Measurements from ENCODE around the gene ZMIZ2. TPM values are rescaled to one million over a fixed set of nuclear protein-coding genes. Genes with fewer than 3 reads are reported as not detected.
"Not testable (repeated sequence)": the region's sequence is repeated elsewhere in the genome, so short reads cannot be mapped to it uniquely, and the experiment has no call there.

The ZMIZ2 gene
- total RNA-seq, 2 donors from 2014 or later, result 23.4 to 38.9 TPM

- no peak for TF ChIP-seq CTCF (IDR thresholded peaks at IDR 0.05)
- Histone ChIP-seq H3K27ac (no peak overlapping the region), H3K27me3 (replicated peaks; ENCODE audit: insufficient read depth) (no peaks in the 10 kb centered on the region), H3K36me3 (no peaks in the 10 kb centered on the region), H3K4me1 (ENCODE audit: control insufficient read depth in 1 of 2, low read depth in 2 of 2) (peaks cover under 1 to 1% of the 10 kb centered on the region in 2 donors), H3K4me3 (no peak overlapping the region), H3K9me3 (no peaks in the 10 kb centered on the region)
- ATAC-seq (ENCODE audit: insufficient number of reproducible peaks, low FRiP score, low read depth) (no peak), DNase-seq (ENCODE audit: low spot score) (no peak)
Observed at GRCh38 chr7:44775383-44776107, 26.9 kb downstream of the ZMIZ2 start.

- no peak overlapping the region for H3K27ac ChIP-seq
- H3K4me3 ChIP-seq, result no peak overlapping the region
- no peak for TF ChIP-seq CTCF (IDR thresholded peaks at IDR 0.05)
- no peak for DNase-seq (ENCODE audit: low spot score)
- H3K36me3 ChIP-seq, result no peaks in the 10 kb centered on the region
- ATAC-seq (ENCODE audit: insufficient number of reproducible peaks, low FRiP score, low read depth), result no peak
- H3K27me3 ChIP-seq (replicated peaks; ENCODE audit: insufficient read depth), result no peaks in the 10 kb centered on the region
- no peaks in the 10 kb centered on the region for H3K4me1 ChIP-seq (ENCODE audit: control insufficient read depth in 1 of 2, low read depth in 2 of 2)
- H3K9me3 ChIP-seq, result no peaks in the 10 kb centered on the region
Observed at GRCh38 chr7:44776211-44776610, 27.6 kb downstream of the ZMIZ2 start.

GRCh38 chr7:44782460-44782859 lies 33.8 kb downstream of the ZMIZ2 start:
- ATAC-seq (ENCODE audit: insufficient number of reproducible peaks, low FRiP score, low read depth) (no peak), DNase-seq (ENCODE audit: low spot score) (no peak)
- no peaks in the 10 kb centered on the region for H3K4me1 ChIP-seq (ENCODE audit: control insufficient read depth in 1 of 2, low read depth in 2 of 2)
- no peak overlapping the region for H3K27ac ChIP-seq
- H3K4me3 ChIP-seq, result no peak overlapping the region
- no peaks in the 10 kb centered on the region for H3K27me3 ChIP-seq (replicated peaks; ENCODE audit: insufficient read depth)
- peaks cover 3% of the 10 kb centered on the region for H3K9me3 ChIP-seq
- no peak for TF ChIP-seq CTCF (IDR thresholded peaks at IDR 0.05)
- H3K36me3 ChIP-seq, result no peaks in the 10 kb centered on the region

- DNase-seq (ENCODE audit: low spot score) (no peak), ATAC-seq (ENCODE audit: insufficient number of reproducible peaks, low FRiP score, low read depth) (no peak)
- Histone ChIP-seq H3K4me3 (no peak overlapping the region), H3K36me3 (no peaks in the 10 kb centered on the region), H3K9me3 (peaks cover 3% of the 10 kb centered on the region), H3K27me3 (replicated peaks; ENCODE audit: insufficient read depth) (no peaks in the 10 kb centered on the region), H3K27ac (no peak overlapping the region), H3K4me1 (ENCODE audit: control insufficient read depth in 1 of 2, low read depth in 2 of 2) (no peaks in the 10 kb centered on the region)
- no peak for TF ChIP-seq CTCF (IDR thresholded peaks at IDR 0.05)
Observed at GRCh38 chr7:44783407-44783806, 34.8 kb downstream of the ZMIZ2 start.

- no peak overlapping the region for H3K4me3 ChIP-seq
- ATAC-seq (ENCODE audit: insufficient number of reproducible peaks, low FRiP score, low read depth) (no peak), DNase-seq (ENCODE audit: low spot score) (no peak)
- H3K27me3 ChIP-seq (replicated peaks; ENCODE audit: insufficient read depth), result no peaks in the 10 kb centered on the region
- peaks cover 3% of the 10 kb centered on the region for H3K9me3 ChIP-seq
- no peak overlapping the region for H3K27ac ChIP-seq
- H3K4me1 ChIP-seq (ENCODE audit: control insufficient read depth in 1 of 2, low read depth in 2 of 2), result no peaks in the 10 kb centered on the region
- H3K36me3 ChIP-seq, result no peaks in the 10 kb centered on the region
- no peak for TF ChIP-seq CTCF (IDR thresholded peaks at IDR 0.05)
Observed at GRCh38 chr7:44784364-44784763, 35.7 kb downstream of the ZMIZ2 start.

- H3K27ac ChIP-seq; H3K4me3 ChIP-seq; DNase-seq (ENCODE audit: low spot score); H3K4me1 ChIP-seq (ENCODE audit: control insufficient read depth in 1 of 2, low read depth in 2 of 2); H3K36me3 ChIP-seq; H3K9me3 ChIP-seq; H3K27me3 ChIP-seq (replicated peaks; ENCODE audit: insufficient read depth); ATAC-seq (ENCODE audit: insufficient number of reproducible peaks, low FRiP score, low read depth): not testable (repeated sequence)
Observed at GRCh38 chr7:44785218-44785617, 36.6 kb downstream of the ZMIZ2 start.

All from thoracic aorta (tissue), 2 donors.